OCI-LY1 (cell line): Measurements from ENCODE around the gene ST8SIA2.

Source experiments
- H2AFZ ChIP-seq: fragments of 200-600 bp; sonication (generic), shearing (Covaris generic); 2 replicates; pipeline ENCODE4 v1.6.0; 2014; ENCODE audit warnings: antibody characterized with exemption, mild to moderate bottlenecking, low read length
- H3F3A ChIP-seq: fragments of 200-600 bp; sonication (generic), shearing (Covaris generic); 2 replicates; pipeline ENCODE4 v1.6.0; 2014; ENCODE audit warnings: mild to moderate bottlenecking, antibody characterized with exemption, low read length, moderate library complexity; ENCODE audit not compliant: insufficient read depth
- H3K27ac ChIP-seq: fragments of 200-600 bp; sonication (generic); 2 replicates; pipeline ENCODE4 v1.5.1; 2014; ENCODE audit warnings: low read length, mixed run types, mild to moderate bottlenecking, low read depth; ENCODE audit not compliant: poor library complexity, severe bottlenecking
- H3K27me3 ChIP-seq: fragments of 200-600 bp; sonication (generic); 2 replicates; pipeline ENCODE4 v1.6.0; 2014; ENCODE audit warnings: antibody characterized with exemption, mild to moderate bottlenecking, low read length, moderate library complexity; ENCODE audit not compliant: insufficient read depth
- H3K36me3 ChIP-seq: fragments of 200-600 bp; sonication (generic); 2 replicates; pipeline ENCODE4 v1.6.1; 2014; ENCODE audit warnings: mild to moderate bottlenecking, antibody characterized with exemption, low read length, moderate library complexity, mixed read lengths; ENCODE audit not compliant: insufficient read depth
- H3K4me1 ChIP-seq: fragments of 200-600 bp; sonication (generic); 2 replicates; pipeline ENCODE4 v1.5.1; 2014; ENCODE audit warnings: mild to moderate bottlenecking, low read length, moderate library complexity; ENCODE audit not compliant: insufficient read depth, severe bottlenecking
- H3K4me2 ChIP-seq: fragments of 200-600 bp; sonication (generic), shearing (Covaris generic); 2 replicates; pipeline ENCODE4 v1.6.1; 2014; ENCODE audit warnings: low read length
- H3K4me3 ChIP-seq: fragments of 200-600 bp; sonication (generic); 2 replicates; pipeline ENCODE4 v1.5.1; 2014; ENCODE audit warnings: low read length, low read depth, mild to moderate bottlenecking, mixed read lengths; ENCODE audit not compliant: poor library complexity, severe bottlenecking
- H3K79me2 ChIP-seq: fragments of 200-600 bp; shearing (Covaris generic); 2 replicates; pipeline ENCODE4 v1.6.1; 2016; ENCODE audit warnings: mixed run types, low read length, mixed read lengths; ENCODE audit not compliant: insufficient read depth
- H3K9ac ChIP-seq: fragments of 200-600 bp; sonication (generic), shearing (Covaris generic); 2 replicates; pipeline ENCODE4 v1.6.1; 2014; ENCODE audit warnings: mild to moderate bottlenecking, low read length, mixed read lengths
- H3K9me2 ChIP-seq: fragments of 200-600 bp; sonication (generic), shearing (Covaris generic); 2 replicates; pipeline ENCODE4 v1.6.1; 2014; ENCODE audit warnings: low read depth, mild to moderate bottlenecking, low read length, mixed read lengths
- H3K9me3 ChIP-seq: fragments of 200-600 bp; shearing (Covaris generic); 2 replicates; pipeline ENCODE4 v1.6.1; 2014; ENCODE audit warnings: low read length, mixed read lengths
- H4K20me1 ChIP-seq: fragments of 200-600 bp; sonication (generic), shearing (Covaris generic); 2 replicates; pipeline ENCODE4 v1.6.0; 2016; ENCODE audit warnings: mild to moderate bottlenecking, low read length; ENCODE audit not compliant: insufficient read depth
- EZH2 ChIP-seq: fragments of 200-600 bp; sonication (generic), shearing (Covaris generic); IDR thresholded peaks from 2 replicates; pipeline ENCODE4 v1.8.0; 2017; ENCODE audit warnings: borderline replicate concordance, mixed run types, mild to moderate bottlenecking, antibody characterized with exemption, low read length, moderate library complexity, mixed read lengths
- TF ChIP-seq, protein P1 (sequence below): fragments of 200-600 bp; sonication (generic), shearing (Covaris generic); IDR thresholded peaks from 2 replicates; pipeline ENCODE4 v1.5.1; 2017; ENCODE audit warnings: mild to moderate bottlenecking, antibody characterized with exemption, low read length, moderate library complexity, mixed read lengths

The ST8SIA2 gene

DNA sequence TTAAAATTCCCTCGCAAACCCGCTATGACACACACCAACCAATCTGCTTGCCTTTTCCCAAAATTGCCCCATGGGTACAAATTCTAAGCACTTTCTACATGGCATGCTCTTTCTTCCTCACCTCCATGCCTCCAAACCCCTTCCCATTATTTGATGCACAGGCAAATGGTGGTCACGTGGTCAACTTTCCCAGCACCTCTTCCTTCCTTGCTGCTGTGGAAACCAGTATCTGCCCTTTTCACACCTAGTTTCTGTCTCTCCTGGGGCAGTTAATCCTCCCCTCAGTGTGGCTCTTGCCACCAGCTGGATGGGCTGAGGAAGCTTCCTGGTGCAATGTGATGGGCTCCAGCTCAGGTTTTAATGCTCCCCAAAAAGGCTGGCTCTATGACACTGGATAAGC lies 38.4 kb upstream of the ST8SIA2 start:
- Histone ChIP-seq H3K27ac (no peak overlapping the region), H3K27me3 (no peaks in the 10 kb centered on the region), H3K79me2 (no peaks in the 10 kb centered on the region), H3K4me1 (no peaks in the 10 kb centered on the region), H3K9me2 (no peaks in the 10 kb centered on the region), H3K36me3 (no peaks in the 10 kb centered on the region), H3K4me2 (no peak overlapping the region), H2AFZ (no peak overlapping the region), H4K20me1 (no peaks in the 10 kb centered on the region), H3K4me3 (no peak overlapping the region), H3F3A (no peaks in the 10 kb centered on the region), H3K9me3 (no peaks in the 10 kb centered on the region), H3K9ac (no peak overlapping the region)
- TF ChIP-seq, protein P1, sequence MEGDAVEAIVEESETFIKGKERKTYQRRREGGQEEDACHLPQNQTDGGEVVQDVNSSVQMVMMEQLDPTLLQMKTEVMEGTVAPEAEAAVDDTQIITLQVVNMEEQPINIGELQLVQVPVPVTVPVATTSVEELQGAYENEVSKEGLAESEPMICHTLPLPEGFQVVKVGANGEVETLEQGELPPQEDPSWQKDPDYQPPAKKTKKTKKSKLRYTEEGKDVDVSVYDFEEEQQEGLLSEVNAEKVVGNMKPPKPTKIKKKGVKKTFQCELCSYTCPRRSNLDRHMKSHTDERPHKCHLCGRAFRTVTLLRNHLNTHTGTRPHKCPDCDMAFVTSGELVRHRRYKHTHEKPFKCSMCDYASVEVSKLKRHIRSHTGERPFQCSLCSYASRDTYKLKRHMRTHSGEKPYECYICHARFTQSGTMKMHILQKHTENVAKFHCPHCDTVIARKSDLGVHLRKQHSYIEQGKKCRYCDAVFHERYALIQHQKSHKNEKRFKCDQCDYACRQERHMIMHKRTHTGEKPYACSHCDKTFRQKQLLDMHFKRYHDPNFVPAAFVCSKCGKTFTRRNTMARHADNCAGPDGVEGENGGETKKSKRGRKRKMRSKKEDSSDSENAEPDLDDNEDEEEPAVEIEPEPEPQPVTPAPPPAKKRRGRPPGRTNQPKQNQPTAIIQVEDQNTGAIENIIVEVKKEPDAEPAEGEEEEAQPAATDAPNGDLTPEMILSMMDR, result no peak
- no peak for TF ChIP-seq EZH2

DNA sequence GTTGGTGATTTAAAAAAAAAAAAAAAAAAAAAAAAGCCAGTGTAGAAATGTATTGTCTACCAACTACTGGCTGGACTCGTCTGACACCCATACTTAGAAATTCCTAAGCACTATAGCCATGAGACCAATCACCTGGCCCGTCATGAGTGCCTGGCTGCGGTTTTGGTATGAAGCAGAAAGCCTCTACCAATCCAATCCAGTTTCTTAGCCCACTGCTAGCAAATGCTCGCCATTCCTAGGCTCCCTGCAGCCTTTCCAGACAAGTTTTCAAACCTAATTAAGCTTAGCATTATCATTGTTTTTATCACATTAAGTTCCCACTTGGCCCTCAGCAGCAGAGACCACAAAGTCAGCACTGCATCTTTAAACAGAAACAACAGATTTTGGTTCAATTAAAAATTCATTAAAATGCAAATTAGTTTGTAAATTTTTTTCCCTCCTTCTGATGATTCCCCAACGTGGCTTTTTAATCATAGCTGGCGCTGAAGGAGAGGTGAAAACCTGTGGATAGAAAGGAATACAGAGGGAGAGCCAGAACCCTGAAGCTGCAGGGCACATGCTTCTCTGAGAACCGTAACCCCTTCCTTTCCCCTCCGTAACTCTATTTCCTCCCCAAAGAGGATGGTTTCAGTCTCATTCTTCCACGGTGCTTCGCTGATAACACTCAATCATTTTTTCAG lies 32.2 kb upstream of the ST8SIA2 start:
- Histone ChIP-seq H3F3A (no peaks in the 10 kb centered on the region), H3K4me1 (no peaks in the 10 kb centered on the region), H4K20me1 (no peaks in the 10 kb centered on the region), H3K79me2 (no peaks in the 10 kb centered on the region), H3K27me3 (no peaks in the 10 kb centered on the region), H3K9me2 (no peaks in the 10 kb centered on the region), H3K27ac (no peak overlapping the region), H2AFZ (no peak overlapping the region), H3K9me3 (no peaks in the 10 kb centered on the region), H3K9ac (no peak overlapping the region), H3K36me3 (no peaks in the 10 kb centered on the region), H3K4me3 (no peak overlapping the region), H3K4me2 (no peak overlapping the region)
- no peak for TF ChIP-seq EZH2
- TF ChIP-seq, protein P1, result no peak

DNA sequence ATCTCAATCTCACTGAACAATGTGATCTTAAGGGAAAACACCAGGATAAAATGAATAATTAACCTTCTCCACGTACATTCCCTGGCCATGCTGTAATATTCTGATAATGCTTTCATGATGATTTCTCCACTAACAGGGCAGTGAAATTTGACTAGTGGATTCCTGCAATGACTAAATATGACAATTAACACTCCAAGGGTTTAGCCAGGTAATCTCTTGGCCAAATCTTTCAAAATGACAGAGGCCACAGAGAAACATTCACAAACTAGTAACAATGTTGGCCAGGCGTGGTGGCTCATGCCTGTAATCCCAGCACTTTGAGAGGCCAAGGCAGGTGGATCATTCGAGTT lies 31.7 kb upstream of the ST8SIA2 start:
- no peaks in the 10 kb centered on the region for H3K4me1 ChIP-seq
- no peak overlapping the region for H3K4me3 ChIP-seq
- H2AFZ ChIP-seq, result no peak overlapping the region
- H3K27me3 ChIP-seq, result no peaks in the 10 kb centered on the region
- H3K79me2 ChIP-seq, result no peaks in the 10 kb centered on the region
- H3K9ac ChIP-seq, result no peak overlapping the region
- no peaks in the 10 kb centered on the region for H3F3A ChIP-seq
- H3K9me2 ChIP-seq, result no peaks in the 10 kb centered on the region
- TF ChIP-seq EZH2, result no peak
- TF ChIP-seq, protein P1, result no peak
- H4K20me1 ChIP-seq, result no peaks in the 10 kb centered on the region
- H3K27ac ChIP-seq, result no peak overlapping the region
- no peaks in the 10 kb centered on the region for H3K36me3 ChIP-seq
- H3K9me3 ChIP-seq, result no peaks in the 10 kb centered on the region
- H3K4me2 ChIP-seq, result no peak overlapping the region
